H9 (cell line): ENCODE data around the gene SLC22A3. TPM values are rescaled to one million over a fixed set of nuclear protein-coding genes. Genes with fewer than 3 reads are reported as not detected.

Experiments used
- DNase-seq: peaks from one replicate; pipeline ENCODE4 v3.0.0-alpha.2; 2017
- H2AFZ ChIP-seq: one replicate; pipeline ENCODE4 v1.6.1; 2013; ENCODE audit warnings: mild to moderate bottlenecking, low read length, control low read depth, moderate library complexity
- H2AK5ac ChIP-seq: 2 replicates; pipeline ENCODE4 v1.6.1; 2013; ENCODE audit warnings: low read length, control low read depth, mixed read lengths; ENCODE audit not compliant: insufficient read length
- H2BK120ac ChIP-seq: one replicate; pipeline ENCODE4 v1.6.1; 2013; ENCODE audit warnings: low read depth, mild to moderate bottlenecking, low read length, control low read depth, inconsistent platforms; ENCODE audit not compliant: poor library complexity, severe bottlenecking
- H2BK12ac ChIP-seq: 2 replicates; pipeline ENCODE4 v1.6.1; 2013; ENCODE audit warnings: low read length, control low read depth, mixed read lengths, low read depth; ENCODE audit not compliant: insufficient read length
- H2BK15ac ChIP-seq: 2 replicates; pipeline ENCODE4 v1.6.1; 2013; ENCODE audit warnings: low read depth, low read length, control low read depth
- H2BK20ac ChIP-seq: one replicate; pipeline ENCODE4 v1.6.1; 2013; ENCODE audit warnings: low read depth, mild to moderate bottlenecking, low read length, control low read depth, inconsistent platforms; ENCODE audit not compliant: poor library complexity, severe bottlenecking
- H2BK5ac ChIP-seq: 2 replicates; pipeline ENCODE4 v1.6.1; 2013; ENCODE audit warnings: low read length, control low read depth, mixed read lengths; ENCODE audit not compliant: insufficient read length
- H3K14ac ChIP-seq: 2 replicates; pipeline ENCODE4 v1.6.1; 2013; ENCODE audit warnings: low read length, control low read depth; ENCODE audit not compliant: insufficient read depth
- H3K18ac ChIP-seq: 2 replicates; pipeline ENCODE4 v1.6.1; 2013; ENCODE audit warnings: low read depth, mild to moderate bottlenecking, mixed read lengths, low read length, control low read depth; ENCODE audit not compliant: insufficient read length
- H3K23ac ChIP-seq: 2 replicates; pipeline ENCODE4 v1.6.1; 2013; ENCODE audit warnings: low read length, control low read depth, mixed read lengths, low read depth; ENCODE audit not compliant: insufficient read length
- H3K23me2 ChIP-seq: 2 replicates; pipeline ENCODE4 v1.6.1; 2013; ENCODE audit warnings: low read depth, mild to moderate bottlenecking, mixed read lengths, low read length, control low read depth; ENCODE audit not compliant: insufficient read length, poor library complexity, severe bottlenecking
- H3K27ac ChIP-seq: 2 replicates; pipeline ENCODE4 v1.5.1; 2013; ENCODE audit warnings: low read length, control low read depth, mixed read lengths, low read depth; ENCODE audit not compliant: insufficient read length
- H3K27me3 ChIP-seq: 2 replicates; pipeline ENCODE4 v1.6.1; 2013; ENCODE audit warnings: low read length, control low read depth, inconsistent platforms; ENCODE audit not compliant: insufficient read depth
- H3K4ac ChIP-seq: 2 replicates; pipeline ENCODE4 v1.6.1; 2013; ENCODE audit warnings: low read depth, mild to moderate bottlenecking, control low read depth, inconsistent platforms, low read length, moderate library complexity
- H3K4me1 ChIP-seq: 2 replicates; pipeline ENCODE4 v1.6.1; 2013; ENCODE audit warnings: low read length, control low read depth, inconsistent platforms; ENCODE audit not compliant: insufficient read depth
- H3K4me2 ChIP-seq: 2 replicates; pipeline ENCODE4 v1.6.1; 2013; ENCODE audit warnings: low read length, control low read depth, mixed read lengths; ENCODE audit not compliant: insufficient read length, insufficient read depth
- H3K56ac ChIP-seq: 2 replicates; pipeline ENCODE4 v1.6.1; 2013; ENCODE audit warnings: low read depth, mild to moderate bottlenecking, mixed read lengths, low read length, control low read depth; ENCODE audit not compliant: insufficient read length
- H3K79me1 ChIP-seq: 2 replicates; pipeline ENCODE4 v1.6.1; 2013; ENCODE audit warnings: low read depth, mild to moderate bottlenecking, moderate library complexity, low read length, control low read depth, inconsistent platforms; ENCODE audit not compliant: insufficient read depth, poor library complexity, severe bottlenecking
- H3K79me2 ChIP-seq: 2 replicates; pipeline ENCODE4 v1.6.1; 2013; ENCODE audit warnings: low read length, control low read depth, inconsistent platforms; ENCODE audit not compliant: insufficient read depth
- H3K9ac ChIP-seq: 2 replicates; pipeline ENCODE4 v1.6.1; 2013; ENCODE audit warnings: low read length, control low read depth, mixed read lengths; ENCODE audit not compliant: insufficient read length; ENCODE audit errors: extremely low read depth
- H3K9me3 ChIP-seq: one replicate; pipeline ENCODE4 v1.6.1; 2013; ENCODE audit warnings: low read depth, low read length, inconsistent platforms; ENCODE audit not compliant: control insufficient read depth
- H3T11ph ChIP-seq: one replicate; pipeline ENCODE4 v1.6.1; 2013; ENCODE audit warnings: mild to moderate bottlenecking, low read length, control low read depth, inconsistent platforms
- H4K20me1 ChIP-seq: one replicate; pipeline ENCODE4 v1.6.1; 2013; ENCODE audit not compliant: control insufficient read depth, insufficient read length, insufficient read depth
- H4K5ac ChIP-seq: 2 replicates; pipeline ENCODE4 v1.6.1; 2013; ENCODE audit warnings: low read depth, mild to moderate bottlenecking, mixed read lengths, low read length, control low read depth; ENCODE audit not compliant: insufficient read length
- H4K8ac ChIP-seq: replicated peaks from 2 replicates; pipeline ENCODE4 v1.6.1; 2013; ENCODE audit warnings: low read length, control low read depth, mixed read lengths, low read depth; ENCODE audit not compliant: insufficient read length
- H4K91ac ChIP-seq: 2 replicates; pipeline ENCODE4 v1.6.1; 2013; ENCODE audit warnings: low read depth, mild to moderate bottlenecking, moderate library complexity, mixed read lengths, low read length, control low read depth; ENCODE audit not compliant: insufficient read length
- H3K27ac Mint-ChIP-seq, 3 experiments: 2 replicates in 2 of 3; 3 replicates in 1 of 3; pipeline ENCODE4 v1.8.0; 2020 to 2021; ENCODE audit warnings: mixed read lengths in 3 of 3, mild to moderate bottlenecking in 1 of 3, moderate library complexity in 1 of 3
- H3K27me3 Mint-ChIP-seq: 2 replicates; pipeline ENCODE4 v1.8.0; 2021; ENCODE audit warnings: low read depth, mild to moderate bottlenecking, moderate library complexity, mixed read lengths
- H3K36me3 Mint-ChIP-seq, 3 experiments: 2 replicates in 2 of 3; 3 replicates in 1 of 3; pipeline ENCODE4 v1.8.0; 2020 to 2021; ENCODE audit warnings: low read depth in 3 of 3, mixed read lengths in 3 of 3; ENCODE audit not compliant: insufficient read depth in 1 of 3
- H3K4me1 Mint-ChIP-seq, 2 experiments: 2 replicates each; pipeline ENCODE4 v1.8.0; 2020; ENCODE audit warnings: mixed read lengths in 2 of 2
- H3K4me3 Mint-ChIP-seq, 2 experiments: 2 replicates in 1 of 2; 3 replicates in 1 of 2; pipeline ENCODE4 v1.8.0; 2020 to 2021; ENCODE audit warnings: mild to moderate bottlenecking in 2 of 2, mixed read lengths in 2 of 2, moderate library complexity in 1 of 2
- H3K9me3 Mint-ChIP-seq, 2 experiments: 2 replicates in 1 of 2; 3 replicates in 1 of 2; pipeline ENCODE4 v1.8.0; 2020; ENCODE audit warnings: mild to moderate bottlenecking in 2 of 2, mixed read lengths in 2 of 2, moderate library complexity in 1 of 2
- WGBS: extraction: QIAGEN DNeasy Blood & Tissue Kit; methylation state at CpG from one replicate; pipeline ENCODE4 v1.1.7; 2013; ENCODE audit warnings: missing lambda C conversion rate, low lambda C conversion rate, mixed read lengths; ENCODE audit not compliant: insufficient read length; ENCODE audit errors: extremely low coverage; 5-methylcytosine and 5-hydroxymethylcytosine counted together
- total RNA-seq: library from RNA; stranded (reverse); gene quantifications from 2 replicates; pipeline ENCODE4 v1.2.1, GENCODE V29; 2021
- TF ChIP-seq, protein P1 (sequence below): fragments of 200-600 bp; sonication (generic); conservative IDR thresholded peaks from 3 replicates; pipeline ENCODE4 v1.8.0; 2021; ENCODE audit warnings: antibody characterized with exemption, mild to moderate bottlenecking

SLC22A3 gene
- total RNA-seq, 1 experiment from 2014 or later = 2.7 TPM

DNA sequence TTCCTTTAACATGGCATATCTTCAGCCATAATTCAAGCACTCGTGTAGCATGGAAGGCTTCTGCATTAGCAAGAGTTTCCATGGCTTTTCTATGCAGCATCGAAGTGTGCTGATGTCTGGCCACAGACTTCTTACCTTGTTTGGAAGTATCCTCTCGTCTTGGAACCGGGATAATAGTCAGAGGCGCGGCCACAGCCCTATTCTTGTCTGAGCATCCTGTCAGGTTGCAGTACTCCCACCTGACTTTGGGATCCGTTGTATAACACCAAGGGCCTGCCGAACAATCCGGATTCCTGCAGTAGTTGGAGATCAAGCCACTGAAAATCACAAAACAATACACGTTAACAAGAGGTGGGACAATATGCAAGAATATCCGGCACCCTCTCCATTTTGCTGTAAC lies 138.9 kb downstream of the SLC22A3 start:
- no peak overlapping the region for H3K27ac Mint-ChIP-seq
- H3K27me3 Mint-ChIP-seq = no peaks in the 10 kb centered on the region
- Histone ChIP-seq H2BK15ac (no peak overlapping the region), H3T11ph (no peak overlapping the region), H2AK5ac (no peak overlapping the region), H4K8ac (no peak overlapping the region), H4K91ac (no peak overlapping the region), H3K27ac (no peak overlapping the region), H3K18ac (no peak overlapping the region), H2BK20ac (no peak overlapping the region), H3K23me2 (no peaks in the 10 kb centered on the region), H3K4ac (no peak overlapping the region), H2BK5ac (no peak overlapping the region), H3K27me3 (no peaks in the 10 kb centered on the region), H2BK12ac (no peak overlapping the region), H3K14ac (no peak overlapping the region), H3K56ac (no peak overlapping the region), H3K79me1 (no peaks in the 10 kb centered on the region), H3K23ac (no peak overlapping the region), H3K79me2 (no peaks in the 10 kb centered on the region), H3K9ac (no peak overlapping the region), H2AFZ (no peak overlapping the region), H4K20me1 (no peaks in the 10 kb centered on the region), H3K9me3 (no peaks in the 10 kb centered on the region), H3K4me1 (no peaks in the 10 kb centered on the region), H4K5ac (no peak overlapping the region), H3K4me2 (no peak overlapping the region), H2BK120ac (no peak overlapping the region)
- no peaks in the 10 kb centered on the region for H3K9me3 Mint-ChIP-seq
- WGBS = no CpG with 5 or more reads among the region's 11 CpGs
- DNase-seq = no peak
- H3K36me3 Mint-ChIP-seq = peaks cover 13 to 38% (median 23%) of the 10 kb centered on the region in 3 experiments; a peak in 6 of 7 replicates
- H3K4me3 Mint-ChIP-seq = no peak overlapping the region
- TF ChIP-seq, protein P1, sequence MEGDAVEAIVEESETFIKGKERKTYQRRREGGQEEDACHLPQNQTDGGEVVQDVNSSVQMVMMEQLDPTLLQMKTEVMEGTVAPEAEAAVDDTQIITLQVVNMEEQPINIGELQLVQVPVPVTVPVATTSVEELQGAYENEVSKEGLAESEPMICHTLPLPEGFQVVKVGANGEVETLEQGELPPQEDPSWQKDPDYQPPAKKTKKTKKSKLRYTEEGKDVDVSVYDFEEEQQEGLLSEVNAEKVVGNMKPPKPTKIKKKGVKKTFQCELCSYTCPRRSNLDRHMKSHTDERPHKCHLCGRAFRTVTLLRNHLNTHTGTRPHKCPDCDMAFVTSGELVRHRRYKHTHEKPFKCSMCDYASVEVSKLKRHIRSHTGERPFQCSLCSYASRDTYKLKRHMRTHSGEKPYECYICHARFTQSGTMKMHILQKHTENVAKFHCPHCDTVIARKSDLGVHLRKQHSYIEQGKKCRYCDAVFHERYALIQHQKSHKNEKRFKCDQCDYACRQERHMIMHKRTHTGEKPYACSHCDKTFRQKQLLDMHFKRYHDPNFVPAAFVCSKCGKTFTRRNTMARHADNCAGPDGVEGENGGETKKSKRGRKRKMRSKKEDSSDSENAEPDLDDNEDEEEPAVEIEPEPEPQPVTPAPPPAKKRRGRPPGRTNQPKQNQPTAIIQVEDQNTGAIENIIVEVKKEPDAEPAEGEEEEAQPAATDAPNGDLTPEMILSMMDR = no peak
- no peaks in the 10 kb centered on the region for H3K4me1 Mint-ChIP-seq
